ENCODE data around the gene TMC1.

The TMC1 gene

GRCh38 chr9:72874344-72874743 lies 352.9 kb downstream of the TMC1 start:
- Histone ChIP-seq H3K36me3 (ENCODE audit: control insufficient read depth, low read length) (no peaks in the 10 kb centered on the region), H4K20me1 (ENCODE audit: control insufficient read depth, insufficient read depth, low read depth, low read length) (no peaks in the 10 kb centered on the region), H3K9me3 (ENCODE audit: control insufficient read depth, insufficient read depth, low read length) (no peaks in the 10 kb centered on the region), H3K27ac (ENCODE audit: low read depth, low read length) (no peak overlapping the region), H3K79me2 (ENCODE audit: control insufficient read depth, low read length) (no peaks in the 10 kb centered on the region), H3K4me2 (ENCODE audit: low read length) (no peak overlapping the region), H3F3A (ENCODE audit: control insufficient read depth, insufficient read depth) (no peaks in the 10 kb centered on the region), H3K4me3 (ENCODE audit: low read length) (no peak overlapping the region), H3K4me1 (ENCODE audit: control insufficient read depth, low read length) (no peaks in the 10 kb centered on the region), H3K27me3 (ENCODE audit: control insufficient read depth, low read length) (peaks cover 6% of the 10 kb centered on the region; the same call in 1 of the 2 replicates), H3K9me2 (replicated peaks; ENCODE audit: control insufficient read depth, low read length) (no peaks in the 10 kb centered on the region)
- TF ChIP-seq EZH2phosphoT487 (IDR thresholded peaks at IDR 0.05; ENCODE audit: borderline replicate concordance, low read length) = no peak
- TF ChIP-seq CTCF (IDR thresholded peaks at IDR 0.05; ENCODE audit: low read depth, low read length, poor library complexity, severe bottlenecking) = no peak

GRCh38 chr9:72875221-72875620 lies 353.8 kb downstream of the TMC1 start:
- H3K79me2 ChIP-seq (ENCODE audit: control insufficient read depth, low read length) = no peaks in the 10 kb centered on the region
- no peaks in the 10 kb centered on the region for H4K20me1 ChIP-seq (ENCODE audit: control insufficient read depth, insufficient read depth, low read depth, low read length)
- TF ChIP-seq EZH2phosphoT487 (IDR thresholded peaks at IDR 0.05; ENCODE audit: borderline replicate concordance, low read length) (no peak), CTCF (IDR thresholded peaks at IDR 0.05; ENCODE audit: low read depth, low read length, poor library complexity, severe bottlenecking) (no peak)
- H3K4me2 ChIP-seq (ENCODE audit: low read length) = no peak overlapping the region
- no peak overlapping the region for H3K4me3 ChIP-seq (ENCODE audit: low read length)
- H3K4me1 ChIP-seq (ENCODE audit: control insufficient read depth, low read length) = no peaks in the 10 kb centered on the region
- H3K36me3 ChIP-seq (ENCODE audit: control insufficient read depth, low read length) = no peaks in the 10 kb centered on the region
- H3K27ac ChIP-seq (ENCODE audit: low read depth, low read length) = no peak overlapping the region
- no peaks in the 10 kb centered on the region for H3F3A ChIP-seq (ENCODE audit: control insufficient read depth, insufficient read depth)
- peaks cover 6% of the 10 kb centered on the region; the same call in 1 of the 2 replicates for H3K27me3 ChIP-seq (ENCODE audit: control insufficient read depth, low read length)
- no peaks in the 10 kb centered on the region for H3K9me3 ChIP-seq (ENCODE audit: control insufficient read depth, insufficient read depth, low read length)
- no peaks in the 10 kb centered on the region for H3K9me2 ChIP-seq (replicated peaks; ENCODE audit: control insufficient read depth, low read length)

- no peaks in the 10 kb centered on the region for H3K27me3 ChIP-seq (ENCODE audit: control insufficient read depth, low read length)
- H3K79me2 ChIP-seq (ENCODE audit: control insufficient read depth, low read length) = no peaks in the 10 kb centered on the region
- no peaks in the 10 kb centered on the region for H4K20me1 ChIP-seq (ENCODE audit: control insufficient read depth, insufficient read depth, low read depth, low read length)
- H3K36me3 ChIP-seq (ENCODE audit: control insufficient read depth, low read length) = no peaks in the 10 kb centered on the region
- H3F3A ChIP-seq (ENCODE audit: control insufficient read depth, insufficient read depth) = no peaks in the 10 kb centered on the region
- H3K4me2 ChIP-seq (ENCODE audit: low read length) = no peak overlapping the region
- no peak overlapping the region for H3K27ac ChIP-seq (ENCODE audit: low read depth, low read length)
- H3K9me2 ChIP-seq (replicated peaks; ENCODE audit: control insufficient read depth, low read length) = no peaks in the 10 kb centered on the region
- no peaks in the 10 kb centered on the region for H3K4me1 ChIP-seq (ENCODE audit: control insufficient read depth, low read length)
- H3K4me3 ChIP-seq (ENCODE audit: low read length) = no peak overlapping the region
- no peaks in the 10 kb centered on the region for H3K9me3 ChIP-seq (ENCODE audit: control insufficient read depth, insufficient read depth, low read length)
- no peak for TF ChIP-seq CTCF (IDR thresholded peaks at IDR 0.05; ENCODE audit: low read depth, low read length, poor library complexity, severe bottlenecking)
- TF ChIP-seq EZH2phosphoT487 (IDR thresholded peaks at IDR 0.05; ENCODE audit: borderline replicate concordance, low read length) = no peak
These were observed 359.4 kb downstream of the TMC1 start for GRCh38 chr9:72880821-72881220.
